ENCODE measurements around the gene CISD2.

- TF ChIP-seq CTCF (IDR thresholded peaks at IDR 0.05; ENCODE audit: borderline replicate concordance, extremely low read depth, low read length, poor library complexity, severe bottlenecking) = no peak
- no peak for TF ChIP-seq EZH2 (IDR thresholded peaks at IDR 0.05; ENCODE audit: borderline replicate concordance, low read depth, low read length, severe bottlenecking)
Observed at GRCh38 chr4:102862747-102863146, 6.0 kb upstream of the CISD2 start.
